GM23338 (cell line): ENCODE results near the gene ENDOV. TPM values are rescaled to one million over a fixed set of nuclear protein-coding genes. Genes with fewer than 3 reads are reported as not detected.

Experiments used
- ATAC-seq: fragments of 200-7000 bp; cut with Tn5 transposase; 3 replicates; pipeline ENCODE4 v1.9.1; 2020
- DNase-seq: peaks from one replicate; pipeline ENCODE4 v3.0.0-alpha.2; 2015; ENCODE audit warnings: low spot score
- H2AFZ ChIP-seq: fragments of 200-600 bp; sonication (generic); 2 replicates; pipeline ENCODE4 v1.8.0; 2016; ENCODE audit warnings: antibody characterized with exemption, mild to moderate bottlenecking, moderate library complexity
- H3F3A ChIP-seq: fragments of 200-600 bp; sonication (generic); replicated peaks from 2 replicates; pipeline ENCODE4 v1.8.0; 2017; ENCODE audit warnings: antibody characterized with exemption, mixed run types, low read depth
- H3K27ac ChIP-seq: fragments of 200-600 bp; sonication (generic); 2 replicates; pipeline ENCODE4 v1.6.1; 2016; ENCODE audit warnings: low read depth
- H3K27me3 ChIP-seq: fragments of 200-600 bp; sonication (generic); 2 replicates; pipeline ENCODE4 v1.8.0; 2016; ENCODE audit warnings: mild to moderate bottlenecking, mixed run types, moderate library complexity; ENCODE audit not compliant: insufficient read depth
- H3K36me3 ChIP-seq: fragments of 200-600 bp; sonication (generic); 2 replicates; pipeline ENCODE4 v1.8.0; 2016; ENCODE audit warnings: mild to moderate bottlenecking; ENCODE audit not compliant: insufficient read depth
- H3K4me1 ChIP-seq: fragments of 200-600 bp; sonication (generic); 2 replicates; pipeline ENCODE4 v1.8.0; 2016; ENCODE audit warnings: mild to moderate bottlenecking, moderate library complexity; ENCODE audit not compliant: insufficient read depth
- H3K4me2 ChIP-seq: fragments of 200-600 bp; sonication (generic); 2 replicates; pipeline ENCODE4 v1.7.1; 2017; ENCODE audit warnings: mixed run types
- H3K4me3 ChIP-seq: fragments of 200-600 bp; sonication (generic); 2 replicates; pipeline ENCODE4 v1.6.1; 2016; ENCODE audit warnings: mixed run types
- H3K79me2 ChIP-seq: fragments of 200-600 bp; sonication (generic); replicated peaks from 2 replicates; pipeline ENCODE4 v1.8.0; 2017; ENCODE audit warnings: mild to moderate bottlenecking; ENCODE audit not compliant: insufficient read depth
- H3K9me2 ChIP-seq: fragments of 200-600 bp; sonication (generic); 2 replicates; pipeline ENCODE4 v1.8.0; 2017; ENCODE audit not compliant: insufficient read depth
- H4K20me1 ChIP-seq: fragments of 200-600 bp; sonication (generic); replicated peaks from 2 replicates; pipeline ENCODE4 v1.8.0; 2017; ENCODE audit warnings: mild to moderate bottlenecking; ENCODE audit not compliant: insufficient read depth
- H3K27ac Mint-ChIP-seq: 2 replicates; pipeline ENCODE4 v1.8.0; 2020; ENCODE audit warnings: inconsistent platforms, mild to moderate bottlenecking, moderate library complexity, mixed read lengths
- H3K27me3 Mint-ChIP-seq: 3 replicates; pipeline ENCODE4 v1.8.0; 2022; ENCODE audit warnings: low read depth, mild to moderate bottlenecking, moderate library complexity, mixed read lengths, inconsistent platforms; ENCODE audit not compliant: insufficient read depth, poor library complexity
- H3K36me3 Mint-ChIP-seq: 3 replicates; pipeline ENCODE4 v1.8.0; 2021; ENCODE audit warnings: low read depth, mild to moderate bottlenecking, inconsistent platforms, moderate library complexity, mixed read lengths
- H3K4me1 Mint-ChIP-seq: 3 replicates; pipeline ENCODE4 v1.8.0; 2020; ENCODE audit warnings: mild to moderate bottlenecking, inconsistent platforms, mixed read lengths
- H3K4me3 Mint-ChIP-seq: 3 replicates; pipeline ENCODE4 v1.8.0; 2021; ENCODE audit warnings: moderate library complexity, mild to moderate bottlenecking, inconsistent platforms, mixed read lengths
- H3K9me3 Mint-ChIP-seq: 3 replicates; pipeline ENCODE4 v1.8.0; 2020; ENCODE audit warnings: moderate library complexity, mild to moderate bottlenecking, inconsistent platforms, mixed read lengths
- CREB1 ChIP-seq: fragments of 250-450 bp; sonication (Bioruptor Pico); IDR thresholded peaks from 2 replicates; pipeline ENCODE4 v1.5.0; 2020; ENCODE audit warnings: low read depth, mild to moderate bottlenecking, moderate library complexity
- EZH2 ChIP-seq: fragments of 200-600 bp; sonication (generic); IDR thresholded peaks from one replicate; pipeline ENCODE4 v1.8.0; 2017; ENCODE audit warnings: antibody characterized with exemption, mild to moderate bottlenecking, low read depth; ENCODE audit not compliant: unreplicated experiment
- EZH2phosphoT487 ChIP-seq: fragments of 200-600 bp; sonication (generic); IDR thresholded peaks from one replicate; pipeline ENCODE4 v1.8.1; 2018; ENCODE audit warnings: antibody characterized with exemption; ENCODE audit not compliant: unreplicated experiment
- JUNB ChIP-seq: IDR thresholded peaks from one replicate; pipeline ENCODE4 v1.6.1; 2016; ENCODE audit warnings: antibody characterized with exemption; ENCODE audit not compliant: unreplicated experiment
- NANOG ChIP-seq: IDR thresholded peaks from 2 replicates; pipeline ENCODE4 v1.6.1; 2016; ENCODE audit warnings: antibody characterized with exemption, borderline replicate concordance
- POLR2AphosphoS5 ChIP-seq: IDR thresholded peaks from 2 replicates; pipeline ENCODE4 v1.6.1; 2016; ENCODE audit warnings: antibody characterized with exemption, low read depth
- STAT1 ChIP-seq: IDR thresholded peaks from one replicate; pipeline ENCODE4 v1.6.1; 2016; ENCODE audit warnings: antibody characterized with exemption; ENCODE audit not compliant: unreplicated experiment
- ZNF114 ChIP-seq: fragments of 250-450 bp; sonication (Bioruptor Pico); IDR thresholded peaks from 2 replicates; pipeline ENCODE4 v1.5.0; 2020; ENCODE audit warnings: mild to moderate bottlenecking, moderate library complexity
- ZNF331 ChIP-seq: fragments of 250-450 bp; sonication (Bioruptor Pico); IDR thresholded peaks from 2 replicates; pipeline ENCODE4 v1.5.0; 2020; ENCODE audit warnings: low read depth, mild to moderate bottlenecking, moderate library complexity
- long read RNA-seq: library from polyadenylated mRNA; unstranded; transcript quantifications from one replicate; pipeline ENCODE4 v2.0.0, GENCODE V29; 2020; ENCODE audit not compliant: unreplicated experiment
- polyA plus RNA-seq: library from polyadenylated mRNA; unstranded; fragments of >200 nt; fragmentation: Nextera tagmentation; extraction: Ambion mirVana; gene quantifications from 2 replicates; pipeline ENCODE4 v1.2.1, GENCODE V29; 2016
- total RNA-seq: library from RNA; depleted of rRNA; stranded (reverse); fragments of >200 nt; shearing (Covaris generic); gene quantifications from 2 replicates; pipeline ENCODE4 v1.2.3, GENCODE V29; 2014; rRNA removed
- TF ChIP-seq, protein P1 (sequence below), 2 experiments: fragments of 200-600 bp in 1 of 2; sonication (generic) in 1 of 2; conservative IDR thresholded peaks; 2 replicates each; pipeline versions ENCODE4 v1.5.1 to v1.6.1; 2016 to 2017; ENCODE audit warnings: antibody characterized with exemption in 2 of 2, low read depth in 2 of 2, mild to moderate bottlenecking in 2 of 2, moderate library complexity in 1 of 2
- TF ChIP-seq, protein P2 (sequence below): IDR thresholded peaks from one replicate; pipeline ENCODE4 v1.6.1; 2018; ENCODE audit warnings: antibody characterized with exemption; ENCODE audit not compliant: unreplicated experiment
- TF ChIP-seq, protein P3 (sequence below): fragments of 250-450 bp; sonication (Bioruptor Pico); IDR thresholded peaks from 2 replicates; pipeline ENCODE4 v1.5.0; 2020; ENCODE audit warnings: mild to moderate bottlenecking, moderate library complexity
- TF ChIP-seq, protein P4 (sequence below): IDR thresholded peaks from 2 replicates; pipeline ENCODE4 v1.6.1; 2016; ENCODE audit warnings: antibody characterized with exemption

ENDOV gene
- total RNA-seq (10.2 and 11.5 TPM in 2 replicates), polyA plus RNA-seq (16.0 and 16.1 TPM in 2 replicates)
- long read RNA-seq, partial matches to known transcripts: 0 of 9 reads
- long read RNA-seq, other reads (novel, unspliced or antisense): 8 of 9 reads

- TF ChIP-seq EZH2: no peak
- TF ChIP-seq, protein P1, sequence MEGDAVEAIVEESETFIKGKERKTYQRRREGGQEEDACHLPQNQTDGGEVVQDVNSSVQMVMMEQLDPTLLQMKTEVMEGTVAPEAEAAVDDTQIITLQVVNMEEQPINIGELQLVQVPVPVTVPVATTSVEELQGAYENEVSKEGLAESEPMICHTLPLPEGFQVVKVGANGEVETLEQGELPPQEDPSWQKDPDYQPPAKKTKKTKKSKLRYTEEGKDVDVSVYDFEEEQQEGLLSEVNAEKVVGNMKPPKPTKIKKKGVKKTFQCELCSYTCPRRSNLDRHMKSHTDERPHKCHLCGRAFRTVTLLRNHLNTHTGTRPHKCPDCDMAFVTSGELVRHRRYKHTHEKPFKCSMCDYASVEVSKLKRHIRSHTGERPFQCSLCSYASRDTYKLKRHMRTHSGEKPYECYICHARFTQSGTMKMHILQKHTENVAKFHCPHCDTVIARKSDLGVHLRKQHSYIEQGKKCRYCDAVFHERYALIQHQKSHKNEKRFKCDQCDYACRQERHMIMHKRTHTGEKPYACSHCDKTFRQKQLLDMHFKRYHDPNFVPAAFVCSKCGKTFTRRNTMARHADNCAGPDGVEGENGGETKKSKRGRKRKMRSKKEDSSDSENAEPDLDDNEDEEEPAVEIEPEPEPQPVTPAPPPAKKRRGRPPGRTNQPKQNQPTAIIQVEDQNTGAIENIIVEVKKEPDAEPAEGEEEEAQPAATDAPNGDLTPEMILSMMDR (conservative IDR thresholded peaks at IDR 0.05; ENCODE audit: low read depth in 2 of 2): no peak
- no peak for TF ChIP-seq ZNF114 (CRISPR knock-in tag)
- TF ChIP-seq NANOG: no peak
- TF ChIP-seq JUNB: peak; percentile 25
- TF ChIP-seq, protein P2, sequence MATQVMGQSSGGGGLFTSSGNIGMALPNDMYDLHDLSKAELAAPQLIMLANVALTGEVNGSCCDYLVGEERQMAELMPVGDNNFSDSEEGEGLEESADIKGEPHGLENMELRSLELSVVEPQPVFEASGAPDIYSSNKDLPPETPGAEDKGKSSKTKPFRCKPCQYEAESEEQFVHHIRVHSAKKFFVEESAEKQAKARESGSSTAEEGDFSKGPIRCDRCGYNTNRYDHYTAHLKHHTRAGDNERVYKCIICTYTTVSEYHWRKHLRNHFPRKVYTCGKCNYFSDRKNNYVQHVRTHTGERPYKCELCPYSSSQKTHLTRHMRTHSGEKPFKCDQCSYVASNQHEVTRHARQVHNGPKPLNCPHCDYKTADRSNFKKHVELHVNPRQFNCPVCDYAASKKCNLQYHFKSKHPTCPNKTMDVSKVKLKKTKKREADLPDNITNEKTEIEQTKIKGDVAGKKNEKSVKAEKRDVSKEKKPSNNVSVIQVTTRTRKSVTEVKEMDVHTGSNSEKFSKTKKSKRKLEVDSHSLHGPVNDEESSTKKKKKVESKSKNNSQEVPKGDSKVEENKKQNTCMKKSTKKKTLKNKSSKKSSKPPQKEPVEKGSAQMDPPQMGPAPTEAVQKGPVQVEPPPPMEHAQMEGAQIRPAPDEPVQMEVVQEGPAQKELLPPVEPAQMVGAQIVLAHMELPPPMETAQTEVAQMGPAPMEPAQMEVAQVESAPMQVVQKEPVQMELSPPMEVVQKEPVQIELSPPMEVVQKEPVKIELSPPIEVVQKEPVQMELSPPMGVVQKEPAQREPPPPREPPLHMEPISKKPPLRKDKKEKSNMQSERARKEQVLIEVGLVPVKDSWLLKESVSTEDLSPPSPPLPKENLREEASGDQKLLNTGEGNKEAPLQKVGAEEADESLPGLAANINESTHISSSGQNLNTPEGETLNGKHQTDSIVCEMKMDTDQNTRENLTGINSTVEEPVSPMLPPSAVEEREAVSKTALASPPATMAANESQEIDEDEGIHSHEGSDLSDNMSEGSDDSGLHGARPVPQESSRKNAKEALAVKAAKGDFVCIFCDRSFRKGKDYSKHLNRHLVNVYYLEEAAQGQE: no peak
- TF ChIP-seq EZH2phosphoT487: no peak
- TF ChIP-seq POLR2AphosphoS5: peak; percentile 62
- no peak for TF ChIP-seq ZNF331 (CRISPR knock-in tag)
- no peak for TF ChIP-seq STAT1
- TF ChIP-seq, protein P3, sequence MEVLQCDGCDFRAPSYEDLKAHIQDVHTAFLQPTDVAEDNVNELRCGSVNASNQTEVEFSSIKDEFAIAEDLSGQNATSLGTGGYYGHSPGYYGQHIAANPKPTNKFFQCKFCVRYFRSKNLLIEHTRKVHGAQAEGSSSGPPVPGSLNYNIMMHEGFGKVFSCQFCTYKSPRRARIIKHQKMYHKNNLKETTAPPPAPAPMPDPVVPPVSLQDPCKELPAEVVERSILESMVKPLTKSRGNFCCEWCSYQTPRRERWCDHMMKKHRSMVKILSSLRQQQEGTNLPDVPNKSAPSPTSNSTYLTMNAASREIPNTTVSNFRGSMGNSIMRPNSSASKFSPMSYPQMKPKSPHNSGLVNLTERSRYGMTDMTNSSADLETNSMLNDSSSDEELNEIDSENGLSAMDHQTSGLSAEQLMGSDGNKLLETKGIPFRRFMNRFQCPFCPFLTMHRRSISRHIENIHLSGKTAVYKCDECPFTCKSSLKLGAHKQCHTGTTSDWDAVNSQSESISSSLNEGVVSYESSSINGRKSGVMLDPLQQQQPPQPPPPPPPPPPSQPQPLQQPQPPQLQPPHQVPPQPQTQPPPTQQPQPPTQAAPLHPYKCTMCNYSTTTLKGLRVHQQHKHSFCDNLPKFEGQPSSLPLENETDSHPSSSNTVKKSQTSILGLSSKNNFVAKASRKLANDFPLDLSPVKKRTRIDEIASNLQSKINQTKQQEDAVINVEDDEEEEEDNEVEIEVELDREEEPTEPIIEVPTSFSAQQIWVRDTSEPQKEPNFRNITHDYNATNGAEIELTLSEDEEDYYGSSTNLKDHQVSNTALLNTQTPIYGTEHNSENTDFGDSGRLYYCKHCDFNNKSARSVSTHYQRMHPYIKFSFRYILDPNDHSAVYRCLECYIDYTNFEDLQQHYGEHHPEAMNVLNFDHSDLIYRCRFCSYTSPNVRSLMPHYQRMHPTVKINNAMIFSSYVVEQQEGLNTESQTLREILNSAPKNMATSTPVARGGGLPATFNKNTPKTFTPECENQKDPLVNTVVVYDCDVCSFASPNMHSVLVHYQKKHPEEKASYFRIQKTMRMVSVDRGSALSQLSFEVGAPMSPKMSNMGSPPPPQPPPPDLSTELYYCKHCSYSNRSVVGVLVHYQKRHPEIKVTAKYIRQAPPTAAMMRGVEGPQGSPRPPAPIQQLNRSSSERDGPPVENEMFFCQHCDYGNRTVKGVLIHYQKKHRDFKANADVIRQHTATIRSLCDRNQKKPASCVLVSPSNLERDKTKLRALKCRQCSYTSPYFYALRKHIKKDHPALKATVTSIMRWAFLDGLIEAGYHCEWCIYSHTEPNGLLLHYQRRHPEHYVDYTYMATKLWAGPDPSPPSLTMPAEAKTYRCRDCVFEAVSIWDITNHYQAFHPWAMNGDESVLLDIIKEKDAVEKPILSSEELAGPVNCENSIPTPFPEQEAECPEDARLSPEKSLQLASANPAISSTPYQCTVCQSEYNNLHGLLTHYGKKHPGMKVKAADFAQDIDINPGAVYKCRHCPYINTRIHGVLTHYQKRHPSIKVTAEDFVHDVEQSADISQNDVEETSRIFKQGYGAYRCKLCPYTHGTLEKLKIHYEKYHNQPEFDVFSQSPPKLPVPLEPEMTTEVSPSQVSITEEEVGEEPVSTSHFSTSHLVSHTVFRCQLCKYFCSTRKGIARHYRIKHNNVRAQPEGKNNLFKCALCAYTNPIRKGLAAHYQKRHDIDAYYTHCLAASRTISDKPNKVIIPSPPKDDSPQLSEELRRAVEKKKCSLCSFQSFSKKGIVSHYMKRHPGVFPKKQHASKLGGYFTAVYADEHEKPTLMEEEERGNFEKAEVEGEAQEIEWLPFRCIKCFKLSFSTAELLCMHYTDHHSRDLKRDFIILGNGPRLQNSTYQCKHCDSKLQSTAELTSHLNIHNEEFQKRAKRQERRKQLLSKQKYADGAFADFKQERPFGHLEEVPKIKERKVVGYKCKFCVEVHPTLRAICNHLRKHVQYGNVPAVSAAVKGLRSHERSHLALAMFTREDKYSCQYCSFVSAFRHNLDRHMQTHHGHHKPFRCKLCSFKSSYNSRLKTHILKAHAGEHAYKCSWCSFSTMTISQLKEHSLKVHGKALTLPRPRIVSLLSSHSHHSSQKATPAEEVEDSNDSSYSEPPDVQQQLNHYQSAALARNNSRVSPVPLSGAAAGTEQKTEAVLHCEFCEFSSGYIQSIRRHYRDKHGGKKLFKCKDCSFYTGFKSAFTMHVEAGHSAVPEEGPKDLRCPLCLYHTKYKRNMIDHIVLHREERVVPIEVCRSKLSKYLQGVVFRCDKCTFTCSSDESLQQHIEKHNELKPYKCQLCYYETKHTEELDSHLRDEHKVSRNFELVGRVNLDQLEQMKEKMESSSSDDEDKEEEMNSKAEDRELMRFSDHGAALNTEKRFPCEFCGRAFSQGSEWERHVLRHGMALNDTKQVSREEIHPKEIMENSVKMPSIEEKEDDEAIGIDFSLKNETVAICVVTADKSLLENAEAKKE: no peak
- TF ChIP-seq CREB1 (CRISPR knock-in tag): peak; percentile 94
- TF ChIP-seq, protein P4, sequence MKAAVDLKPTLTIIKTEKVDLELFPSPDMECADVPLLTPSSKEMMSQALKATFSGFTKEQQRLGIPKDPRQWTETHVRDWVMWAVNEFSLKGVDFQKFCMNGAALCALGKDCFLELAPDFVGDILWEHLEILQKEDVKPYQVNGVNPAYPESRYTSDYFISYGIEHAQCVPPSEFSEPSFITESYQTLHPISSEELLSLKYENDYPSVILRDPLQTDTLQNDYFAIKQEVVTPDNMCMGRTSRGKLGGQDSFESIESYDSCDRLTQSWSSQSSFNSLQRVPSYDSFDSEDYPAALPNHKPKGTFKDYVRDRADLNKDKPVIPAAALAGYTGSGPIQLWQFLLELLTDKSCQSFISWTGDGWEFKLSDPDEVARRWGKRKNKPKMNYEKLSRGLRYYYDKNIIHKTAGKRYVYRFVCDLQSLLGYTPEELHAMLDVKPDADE: peak; percentile 85
Observed at GRCh38 chr17:80414803-80415625, at the start of gene ENDOV. Gene ENDOV (plus strand): TSS chr17:80415167. CDS start chr17:80415195, 28 bp downstream.

More at GRCh38 chr17:80414803-80415625, at the start of gene ENDOV:
- H3K27ac Mint-ChIP-seq: peak within 1 kb of the TSS; percentile 93
- Histone ChIP-seq H3K27ac (peak within 1 kb of the TSS; percentile 80; the same call in 1 of the 2 replicates), H3K9me2 (no peaks in the 10 kb centered on the region), H3K36me3 (no peaks in the 10 kb centered on the region), H4K20me1 (peaks cover 4% of the 10 kb centered on the region; the same call in 1 of the 2 replicates), H3K4me1 (peaks cover 3% of the 10 kb centered on the region; the same call in 1 of the 2 replicates), H3K4me3 (peak within 1 kb of the TSS; percentile 93), H3K79me2 (0 out of 2 replicates have a peak, but pooled peaks cover 2% of the 10 kb centered on the region), H3K4me2 (peak within 1 kb of the TSS; percentile 98), H3K27me3 (peaks cover 13% of the 10 kb centered on the region), H2AFZ (peak within 1 kb of the TSS; percentile 98), H3F3A (0 out of 2 replicates have a peak, but pooled peaks cover 3% of the 10 kb centered on the region)
- ATAC-seq (peak; percentile 93), DNase-seq (peak; percentile 95)
- H3K4me1 Mint-ChIP-seq: peaks cover 10% of the 10 kb centered on the region
- peaks cover 24% of the 10 kb centered on the region for H3K27me3 Mint-ChIP-seq
- no peaks in the 10 kb centered on the region; the same call in 2 of the 3 replicates for H3K9me3 Mint-ChIP-seq
- H3K36me3 Mint-ChIP-seq: peaks cover 4% of the 10 kb centered on the region; the same call in 2 of the 3 replicates
- H3K4me3 Mint-ChIP-seq: peak within 1 kb of the TSS; percentile 91
